Muscle of leg (tissue), 9 donors: ENCODE results near the gene LGALS3. TPM values are rescaled to one million over a fixed set of nuclear protein-coding genes. Genes with fewer than 3 reads are reported as not detected.

ENCODE experiments used
- polyA plus RNA-seq, 8 donors: library from polyadenylated mRNA; unstranded; fragments of 120-200 nt; gene quantifications; one replicate each; pipeline versions ENCODE4 v1.2.1 to v1.2.3, GENCODE V29; 2013; ENCODE audit warnings: inconsistent platforms in 1 of 8, low replicate concordance in 1 of 8; ENCODE audit not compliant: insufficient read length in 8 of 8, insufficient read depth in 1 of 8
- total RNA-seq: library from RNA; stranded (reverse); fragments of 120-200 nt; gene quantifications from one replicate; pipeline ENCODE4 v1.2.4, GENCODE V29; 2013

Gene LGALS3
- total and polyA plus RNA-seq, 9 donors: 30.5 to 84.7 (median 39.5) TPM

Other genes starting within 250 kb of the LGALS3 start
- gene GCH1, start 226.4 kb upstream of the LGALS3 start, total RNA-seq: 2.7 TPM
- 1 to 10 TPM; 3.5 to 5.2 (median 4.3) TPM for gene GCH1, start 226.4 kb upstream of the LGALS3 start, polyA plus RNA-seq
- 8.1 TPM for gene WDHD1, start 102.2 kb upstream of the LGALS3 start, total RNA-seq
- 10 to 100 TPM in 2 of 8 donors, 1 to 10 TPM in 6; 7.2 to 10.7 (median 8.2) TPM for gene WDHD1, start 102.2 kb upstream of the LGALS3 start, polyA plus RNA-seq
- gene SOCS4, start 102.0 kb upstream of the LGALS3 start, total RNA-seq: 8.5 TPM
- gene SOCS4, start 102.0 kb upstream of the LGALS3 start, polyA plus RNA-seq: 10 to 100 TPM in 4 of 8 donors, 1 to 10 TPM in 4; 6.4 to 11.5 (median 9.8) TPM
- gene MAPK1IP1L, start 77.6 kb upstream of the LGALS3 start, total RNA-seq: 22.3 TPM
- gene MAPK1IP1L, start 77.6 kb upstream of the LGALS3 start, polyA plus RNA-seq: 10 to 100 TPM; 52.0 to 65.0 (median 58.0) TPM
- 12.4 TPM for gene DLGAP5, start 62.3 kb downstream of the LGALS3 start, total RNA-seq
- gene DLGAP5, start 62.3 kb downstream of the LGALS3 start, polyA plus RNA-seq: 10 to 100 TPM; 10.4 to 21.0 (median 13.9) TPM
- gene FBXO34, start 142.2 kb downstream of the LGALS3 start, total RNA-seq: 17.2 TPM
- gene FBXO34, start 142.2 kb downstream of the LGALS3 start, polyA plus RNA-seq: 10 to 100 TPM; 14.9 to 21.6 (median 16.6) TPM